Panc1 (cell line): ENCODE results near the gene DDX27. TPM values are rescaled to one million over a fixed set of nuclear protein-coding genes. Genes with fewer than 3 reads are reported as not detected.
A peak's percentile ranks its signal among the peaks of the same experiment; 100 is the strongest.

Source experiments
- ATAC-seq: fragments of 200-7000 bp; cut with Tn5 transposase; 2 replicates; pipeline ENCODE4 v1.9.1; 2020; ENCODE audit warnings: mild to moderate bottlenecking, moderate library complexity
- BruUV-seq: library from RNA; stranded (reverse); fragments of 400-500 nt; replicated peaks from 2 replicates; lab custom pipeline; 2021; lab: Mats Ljungman, UMichigan
- CTCF ChIA-PET: fragments of 300-600 bp; sonication (Branson Sonifier 250); formaldehyde crosslinking; loops from one replicate; lab custom pipeline; 2022; ENCODE audit warnings: antibody characterized with exemption; lab: Charles Lee
- POLR2A ChIA-PET: fragments of 300-600 bp; sonication (Branson Sonifier 250); formaldehyde crosslinking; loops from one replicate; lab custom pipeline; 2022; ENCODE audit warnings: antibody characterized with exemption; lab: Charles Lee
- DNase-seq: peaks from one replicate; pipeline ENCODE4 v3.0.0-alpha.2; 2010; ENCODE audit warnings: low read depth, low spot score
- H3K27ac ChIP-seq: 2 replicates; pipeline ENCODE4 v1.5.1; 2011; ENCODE audit warnings: mild to moderate bottlenecking, low read length, inconsistent platforms
- H3K27me3 ChIP-seq: fragments of 200-500 bp; sonication (Bioruptor generic); 2 replicates; pipeline ENCODE4 v1.6.0; 2014; ENCODE audit warnings: low read length, inconsistent platforms; ENCODE audit not compliant: control insufficient read depth, insufficient read depth
- H3K36me3 ChIP-seq: fragments of 200-500 bp; sonication (Bioruptor generic); 2 replicates; pipeline ENCODE4 v1.5.1; 2014; ENCODE audit warnings: inconsistent platforms, mild to moderate bottlenecking, low read length, moderate library complexity; ENCODE audit not compliant: control insufficient read depth, insufficient read depth
- H3K4me1 ChIP-seq: 2 replicates; pipeline ENCODE4 v1.5.1; 2011; ENCODE audit warnings: inconsistent platforms, mild to moderate bottlenecking, low read length, moderate library complexity; ENCODE audit not compliant: control insufficient read depth, insufficient read depth
- H3K4me3 ChIP-seq, 2 experiments: 2 replicates each; pipeline ENCODE4 v1.5.1; 2011 to 2012; ENCODE audit warnings: low read depth in 2 of 2, low read length in 2 of 2, mild to moderate bottlenecking in 2 of 2, inconsistent platforms in 1 of 2, moderate library complexity in 1 of 2
- H3K9me3 ChIP-seq: fragments of 200-500 bp; sonication (Bioruptor generic); 2 replicates; pipeline ENCODE4 v1.5.1; 2014; ENCODE audit warnings: low read depth, mild to moderate bottlenecking, inconsistent platforms, low read length, moderate library complexity; ENCODE audit not compliant: control insufficient read depth, insufficient read depth
- POLR2AphosphoS5 ChIP-seq: IDR thresholded peaks from 2 replicates; pipeline ENCODE4 v1.6.1; 2012; ENCODE audit warnings: mild to moderate bottlenecking, low read depth, low read length, moderate library complexity
- SIN3A ChIP-seq: IDR thresholded peaks from 2 replicates; pipeline ENCODE4 v1.6.1; 2012; ENCODE audit warnings: low read depth, mild to moderate bottlenecking, low read length, moderate library complexity, borderline replicate concordance; ENCODE audit not compliant: insufficient read depth
- TCF7L2 ChIP-seq: IDR thresholded peaks from 2 replicates; pipeline ENCODE4 v1.6.1; 2011; ENCODE audit warnings: mild to moderate bottlenecking, low read depth, low read length, inconsistent platforms
- in situ Hi-C: cut with HindIII; loops from 2 replicates; pipeline ENCODE4 v1.10.0; 2016; ENCODE audit warnings: low sequenced_read_pairs, low pct_unique_long_range_greater_than_20kb
- intact Hi-C: fragments of 100-400 bp; cut with micrococcal nuclease; formaldehyde crosslinking; loops from one replicate; pipeline ENCODE4 v1.10.0; 2022; ENCODE audit not compliant: unreplicated experiment
- total RNA-seq: library from RNA; stranded (reverse); gene quantifications from one replicate; pipeline ENCODE4 v1.2.1, GENCODE V29; 2021; ENCODE audit not compliant: unreplicated experiment
- TF ChIP-seq, protein P1 (sequence below), 2 experiments: IDR thresholded peaks; 2 replicates each; pipeline ENCODE4 v1.6.1; 2011 to 2012; ENCODE audit warnings: low read depth in 2 of 2, control low read depth in 1 of 2, low read length in 1 of 2, mild to moderate bottlenecking in 1 of 2, moderate library complexity in 1 of 2; ENCODE audit not compliant: insufficient read depth in 1 of 2
- TF ChIP-seq, protein P2 (sequence below): fragments of 450-650 bp; IDR thresholded peaks from 2 replicates; pipeline ENCODE4 v1.5.1; 2017; ENCODE audit warnings: mild to moderate bottlenecking

DDX27 gene
- total RNA-seq, 1 experiment from 2014 or later, result 63.4 TPM

DNA sequence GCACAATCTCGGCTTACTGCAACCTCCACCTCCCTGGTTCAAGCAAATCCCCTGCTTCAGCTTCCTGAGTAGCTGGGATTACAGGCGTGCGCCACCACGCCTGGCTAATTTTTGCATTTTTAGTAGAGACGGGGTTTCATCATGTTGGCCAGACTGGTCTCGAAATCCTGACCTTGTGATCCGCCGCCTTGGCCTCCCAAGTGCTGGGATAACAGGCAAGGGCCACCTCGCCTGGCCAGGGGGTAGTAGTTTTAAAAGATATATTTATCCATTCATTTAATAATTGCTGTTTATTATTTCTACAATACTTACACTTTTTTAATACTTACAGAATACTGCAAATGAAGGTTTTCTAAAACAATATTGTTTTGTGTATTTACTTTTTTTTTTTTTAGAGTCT lies 15.5 kb upstream of the DDX27 start:
- intact Hi-C loops, result no loop called here
- in situ Hi-C loops, result no loop called here

DNA sequence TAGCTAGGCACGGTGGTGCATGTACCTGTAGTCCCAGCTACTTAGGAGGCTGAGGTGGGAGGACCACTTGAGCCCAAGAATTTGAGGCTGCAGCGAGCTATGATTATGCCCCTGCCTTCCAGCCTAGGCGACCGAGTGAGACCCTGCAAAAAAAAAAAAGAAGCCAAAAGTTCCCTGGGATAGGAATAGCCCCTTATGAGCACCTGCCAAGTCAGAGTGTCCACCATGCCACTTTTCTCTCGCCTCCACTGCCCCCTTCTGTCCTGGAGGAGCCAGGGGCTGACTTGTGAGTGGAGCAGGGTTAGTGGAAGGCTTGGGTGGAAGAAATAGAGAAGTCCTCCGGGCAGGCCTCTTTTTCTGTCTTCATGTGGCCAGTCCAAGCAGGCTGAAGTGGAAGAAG lies 12.1 kb upstream of the DDX27 start:
- DNase-seq, result no peak
- BruUV-seq, result no TSS peak
- no peak overlapping the region for H3K27ac ChIP-seq
- H3K27me3 ChIP-seq, result no peaks in the 10 kb centered on the region
- no peak overlapping the region for H3K4me3 ChIP-seq
- in situ Hi-C loops, result no loop called here
- intact Hi-C loops, result no loop called here
- no peaks in the 10 kb centered on the region; the same call in 1 of the 2 replicates for H3K9me3 ChIP-seq
- H3K36me3 ChIP-seq, result no peaks in the 10 kb centered on the region
- TF ChIP-seq TCF7L2, result no peak
- TF ChIP-seq POLR2AphosphoS5, result no peak
- TF ChIP-seq, protein P1, sequence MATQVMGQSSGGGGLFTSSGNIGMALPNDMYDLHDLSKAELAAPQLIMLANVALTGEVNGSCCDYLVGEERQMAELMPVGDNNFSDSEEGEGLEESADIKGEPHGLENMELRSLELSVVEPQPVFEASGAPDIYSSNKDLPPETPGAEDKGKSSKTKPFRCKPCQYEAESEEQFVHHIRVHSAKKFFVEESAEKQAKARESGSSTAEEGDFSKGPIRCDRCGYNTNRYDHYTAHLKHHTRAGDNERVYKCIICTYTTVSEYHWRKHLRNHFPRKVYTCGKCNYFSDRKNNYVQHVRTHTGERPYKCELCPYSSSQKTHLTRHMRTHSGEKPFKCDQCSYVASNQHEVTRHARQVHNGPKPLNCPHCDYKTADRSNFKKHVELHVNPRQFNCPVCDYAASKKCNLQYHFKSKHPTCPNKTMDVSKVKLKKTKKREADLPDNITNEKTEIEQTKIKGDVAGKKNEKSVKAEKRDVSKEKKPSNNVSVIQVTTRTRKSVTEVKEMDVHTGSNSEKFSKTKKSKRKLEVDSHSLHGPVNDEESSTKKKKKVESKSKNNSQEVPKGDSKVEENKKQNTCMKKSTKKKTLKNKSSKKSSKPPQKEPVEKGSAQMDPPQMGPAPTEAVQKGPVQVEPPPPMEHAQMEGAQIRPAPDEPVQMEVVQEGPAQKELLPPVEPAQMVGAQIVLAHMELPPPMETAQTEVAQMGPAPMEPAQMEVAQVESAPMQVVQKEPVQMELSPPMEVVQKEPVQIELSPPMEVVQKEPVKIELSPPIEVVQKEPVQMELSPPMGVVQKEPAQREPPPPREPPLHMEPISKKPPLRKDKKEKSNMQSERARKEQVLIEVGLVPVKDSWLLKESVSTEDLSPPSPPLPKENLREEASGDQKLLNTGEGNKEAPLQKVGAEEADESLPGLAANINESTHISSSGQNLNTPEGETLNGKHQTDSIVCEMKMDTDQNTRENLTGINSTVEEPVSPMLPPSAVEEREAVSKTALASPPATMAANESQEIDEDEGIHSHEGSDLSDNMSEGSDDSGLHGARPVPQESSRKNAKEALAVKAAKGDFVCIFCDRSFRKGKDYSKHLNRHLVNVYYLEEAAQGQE (IDR thresholded peaks at IDR 0.05; ENCODE audit: insufficient read depth in 1 of 2, low read depth in 2 of 2, low read length in 1 of 2), result no peak
- no peak for TF ChIP-seq SIN3A
- TF ChIP-seq, protein P2, sequence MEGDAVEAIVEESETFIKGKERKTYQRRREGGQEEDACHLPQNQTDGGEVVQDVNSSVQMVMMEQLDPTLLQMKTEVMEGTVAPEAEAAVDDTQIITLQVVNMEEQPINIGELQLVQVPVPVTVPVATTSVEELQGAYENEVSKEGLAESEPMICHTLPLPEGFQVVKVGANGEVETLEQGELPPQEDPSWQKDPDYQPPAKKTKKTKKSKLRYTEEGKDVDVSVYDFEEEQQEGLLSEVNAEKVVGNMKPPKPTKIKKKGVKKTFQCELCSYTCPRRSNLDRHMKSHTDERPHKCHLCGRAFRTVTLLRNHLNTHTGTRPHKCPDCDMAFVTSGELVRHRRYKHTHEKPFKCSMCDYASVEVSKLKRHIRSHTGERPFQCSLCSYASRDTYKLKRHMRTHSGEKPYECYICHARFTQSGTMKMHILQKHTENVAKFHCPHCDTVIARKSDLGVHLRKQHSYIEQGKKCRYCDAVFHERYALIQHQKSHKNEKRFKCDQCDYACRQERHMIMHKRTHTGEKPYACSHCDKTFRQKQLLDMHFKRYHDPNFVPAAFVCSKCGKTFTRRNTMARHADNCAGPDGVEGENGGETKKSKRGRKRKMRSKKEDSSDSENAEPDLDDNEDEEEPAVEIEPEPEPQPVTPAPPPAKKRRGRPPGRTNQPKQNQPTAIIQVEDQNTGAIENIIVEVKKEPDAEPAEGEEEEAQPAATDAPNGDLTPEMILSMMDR, result no peak
- peak; percentile 83 for ATAC-seq
- no peaks in the 10 kb centered on the region for H3K4me1 ChIP-seq
- ChIA-PET CTCF (interaction anchor here (1.5 kb wide), 1 partner anchor 10 kb away, joined by 4 read pairs; no protein-coding TSS in a partner anchor), POLR2A (interaction anchor here (0.6 kb wide), 1 partner anchor 31 kb away, joined by 7 read pairs; no protein-coding TSS in a partner anchor)

More for the DNA sequence above, 15.5 kb upstream of the DDX27 start:
- ChIA-PET POLR2A (interaction anchor here (0.6 to 0.7 kb wide), 2 partner anchors 29 to 33 kb away, joined by 3 to 4 read pairs; no protein-coding TSS in a partner anchor), CTCF (no interaction called here)
- Histone ChIP-seq H3K36me3 (no peaks in the 10 kb centered on the region), H3K27me3 (no peaks in the 10 kb centered on the region), H3K4me1 (no peaks in the 10 kb centered on the region), H3K4me3 (no peak overlapping the region), H3K27ac (no peak overlapping the region), H3K9me3 (no peaks in the 10 kb centered on the region)
- ATAC-seq (no peak), DNase-seq (no peak)
- TF ChIP-seq, protein P2, result no peak
- TF ChIP-seq TCF7L2 (no peak), POLR2AphosphoS5 (no peak), SIN3A (no peak)
- TF ChIP-seq, protein P1 (IDR thresholded peaks at IDR 0.05; ENCODE audit: insufficient read depth in 1 of 2, low read depth in 2 of 2, low read length in 1 of 2), result no peak
- BruUV-seq, result no TSS peak
